ENCODE measurements around the gene C17orf107.

The C17orf107 gene

DNA sequence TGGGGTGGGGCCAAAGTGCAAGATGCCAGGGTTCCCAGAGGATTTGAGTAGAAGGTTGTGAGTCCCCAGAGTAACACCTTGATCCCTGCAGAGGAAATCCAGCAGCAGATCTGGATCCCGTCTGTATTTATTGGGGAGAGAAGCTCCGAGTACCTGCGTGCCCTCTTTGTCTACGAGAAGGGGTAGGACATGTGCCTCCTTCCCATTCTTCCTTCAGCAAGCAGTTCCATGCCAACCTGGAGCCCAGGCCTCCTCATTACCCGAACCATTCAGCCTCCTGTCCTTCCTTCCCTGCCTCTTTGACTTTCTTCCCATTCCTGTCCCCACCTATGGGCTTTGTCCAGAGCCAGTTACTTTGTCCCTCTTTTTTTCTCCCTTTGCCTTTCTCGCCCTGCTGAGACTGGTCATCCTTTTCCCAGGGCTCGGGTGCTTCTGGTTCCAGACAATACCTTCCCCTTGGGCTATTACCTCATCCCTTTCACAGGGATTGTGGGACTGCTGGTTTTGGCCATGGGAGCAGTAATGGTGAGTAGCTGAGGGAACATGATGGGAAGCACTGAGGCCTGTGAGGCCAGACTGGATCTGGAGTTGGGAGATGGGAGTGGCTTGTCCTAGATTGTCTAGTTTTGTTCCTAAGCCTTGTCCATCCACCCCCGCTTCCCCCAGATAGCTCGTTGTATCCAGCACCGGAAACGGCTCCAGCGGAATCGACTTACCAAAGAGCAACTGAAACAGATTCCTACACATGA, 43.6 kb downstream of the C17orf107 start:
- Histone ChIP-seq H3K27ac (peak overlapping the region; percentile 96), H3K27me3 (no peaks in the 10 kb centered on the region), H3K4me3 (ENCODE audit: low read depth in 1 of 2, low read length in 1 of 2) (peak overlapping the region; percentile 99), H3K9me3 (no peaks in the 10 kb centered on the region), H3K36me3 (peaks cover 46% of the 10 kb centered on the region), H3K4me1 (ENCODE audit: control insufficient read depth in 1 of 2, insufficient read depth in 1 of 2, low read depth in 1 of 2, low read length in 1 of 2) (peaks cover 82 to 93% of the 10 kb centered on the region in 2 experiments)
- TF ChIP-seq, protein P1, sequence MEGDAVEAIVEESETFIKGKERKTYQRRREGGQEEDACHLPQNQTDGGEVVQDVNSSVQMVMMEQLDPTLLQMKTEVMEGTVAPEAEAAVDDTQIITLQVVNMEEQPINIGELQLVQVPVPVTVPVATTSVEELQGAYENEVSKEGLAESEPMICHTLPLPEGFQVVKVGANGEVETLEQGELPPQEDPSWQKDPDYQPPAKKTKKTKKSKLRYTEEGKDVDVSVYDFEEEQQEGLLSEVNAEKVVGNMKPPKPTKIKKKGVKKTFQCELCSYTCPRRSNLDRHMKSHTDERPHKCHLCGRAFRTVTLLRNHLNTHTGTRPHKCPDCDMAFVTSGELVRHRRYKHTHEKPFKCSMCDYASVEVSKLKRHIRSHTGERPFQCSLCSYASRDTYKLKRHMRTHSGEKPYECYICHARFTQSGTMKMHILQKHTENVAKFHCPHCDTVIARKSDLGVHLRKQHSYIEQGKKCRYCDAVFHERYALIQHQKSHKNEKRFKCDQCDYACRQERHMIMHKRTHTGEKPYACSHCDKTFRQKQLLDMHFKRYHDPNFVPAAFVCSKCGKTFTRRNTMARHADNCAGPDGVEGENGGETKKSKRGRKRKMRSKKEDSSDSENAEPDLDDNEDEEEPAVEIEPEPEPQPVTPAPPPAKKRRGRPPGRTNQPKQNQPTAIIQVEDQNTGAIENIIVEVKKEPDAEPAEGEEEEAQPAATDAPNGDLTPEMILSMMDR (IDR thresholded peaks at IDR 0.05): no peak

DNA sequence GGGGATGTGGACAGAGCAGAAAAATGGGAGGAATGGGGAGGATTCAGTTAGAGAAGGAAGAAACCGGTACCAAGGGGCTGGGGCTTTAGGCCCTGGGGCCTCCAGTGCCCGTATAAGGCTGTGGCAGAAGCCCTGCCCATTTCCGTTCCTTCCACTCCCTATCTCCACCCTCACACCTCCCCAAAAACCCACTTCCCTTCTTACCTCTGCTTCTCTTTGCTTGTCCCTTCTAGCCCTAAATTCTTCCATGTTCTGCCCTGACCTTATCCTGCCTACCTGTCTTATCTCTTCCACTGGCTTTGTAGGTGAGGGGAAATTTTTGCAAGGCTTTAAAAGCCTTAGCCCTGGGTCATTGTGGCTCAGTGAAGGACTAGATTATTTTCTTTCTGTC, 44.8 kb downstream of the C17orf107 start:
- no peaks in the 10 kb centered on the region for H3K27me3 ChIP-seq
- H3K4me1 ChIP-seq (ENCODE audit: control insufficient read depth in 1 of 2, insufficient read depth in 1 of 2, low read depth in 1 of 2, low read length in 1 of 2): peaks cover 78 to 91% of the 10 kb centered on the region in 2 experiments
- H3K4me3 ChIP-seq (ENCODE audit: low read depth in 1 of 2, low read length in 1 of 2): peak overlapping the region; percentile 99
- no peaks in the 10 kb centered on the region for H3K9me3 ChIP-seq
- peak overlapping the region; percentile 96 for H3K27ac ChIP-seq
- TF ChIP-seq, protein P1 (IDR thresholded peaks at IDR 0.05): no peak
- peaks cover 39% of the 10 kb centered on the region for H3K36me3 ChIP-seq

DNA sequence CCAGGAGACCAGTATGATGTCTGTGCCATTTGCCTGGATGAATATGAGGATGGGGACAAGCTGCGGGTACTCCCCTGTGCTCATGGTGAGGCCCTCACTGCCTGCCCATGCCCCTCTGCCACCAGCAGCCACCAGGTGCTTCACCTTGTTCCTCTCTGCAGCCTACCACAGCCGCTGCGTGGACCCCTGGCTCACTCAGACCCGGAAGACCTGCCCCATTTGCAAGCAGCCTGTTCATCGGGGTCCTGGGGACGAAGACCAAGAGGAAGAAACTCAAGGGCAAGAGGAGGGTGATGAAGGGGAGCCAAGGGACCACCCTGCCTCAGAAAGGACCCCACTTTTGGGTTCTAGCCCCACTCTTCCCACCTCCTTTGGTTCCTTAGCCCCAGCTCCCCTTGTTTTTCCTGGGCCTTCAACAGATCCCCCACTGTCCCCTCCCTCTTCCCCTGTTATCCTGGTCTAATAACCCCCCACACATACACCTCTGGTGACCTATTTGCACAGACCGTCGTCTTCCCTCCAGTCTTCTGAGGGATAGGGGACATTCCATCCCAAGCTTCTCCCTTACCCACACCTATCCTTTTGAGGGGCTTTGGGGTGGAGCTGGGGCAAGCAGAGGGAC, 45.3 kb downstream of the C17orf107 start:
- H3K4me3 ChIP-seq (ENCODE audit: low read depth in 1 of 2, low read length in 1 of 2): peak overlapping the region; percentile 99

DNA sequence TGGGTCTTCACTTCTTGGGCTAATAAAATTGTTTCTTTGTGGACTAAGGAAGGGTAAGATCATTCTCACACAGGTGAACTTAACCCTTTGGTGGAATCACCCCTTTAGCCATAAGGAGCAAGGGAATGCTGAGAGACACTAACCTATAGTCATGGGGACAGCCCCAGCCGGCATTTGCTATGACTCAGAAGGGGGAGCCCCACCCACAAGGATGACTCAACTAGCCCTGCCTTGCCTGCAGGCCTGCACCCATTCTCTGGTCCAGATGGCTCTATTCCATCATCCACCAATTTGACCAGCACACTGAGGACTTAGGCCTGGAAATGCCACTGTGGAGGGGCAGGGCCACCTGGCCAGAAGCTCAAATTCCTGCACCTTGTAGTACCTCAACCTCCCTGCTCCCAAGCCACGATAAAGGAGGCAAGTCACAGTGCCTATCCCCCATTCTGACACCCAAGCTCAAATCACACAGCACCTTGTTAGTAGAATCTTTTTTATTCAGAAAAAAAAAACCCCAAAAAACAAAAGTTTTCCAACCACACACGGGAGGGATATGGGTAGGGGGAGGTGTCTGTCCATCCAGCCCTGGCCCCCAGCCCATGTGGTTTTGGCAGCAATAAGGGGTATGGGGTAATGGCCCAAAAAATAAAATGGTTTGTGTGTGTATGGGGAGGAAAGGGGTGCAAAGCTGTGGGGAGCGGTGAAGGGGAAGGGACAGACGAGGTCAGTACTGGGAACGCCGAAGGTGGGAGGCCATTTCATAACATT, 46.0 kb downstream of the C17orf107 start:
- peaks cover 39% of the 10 kb centered on the region for H3K36me3 ChIP-seq
- peaks cover 78 to 91% of the 10 kb centered on the region in 2 experiments for H3K4me1 ChIP-seq (ENCODE audit: control insufficient read depth in 1 of 2, insufficient read depth in 1 of 2, low read depth in 1 of 2, low read length in 1 of 2)
- H3K9me3 ChIP-seq: no peaks in the 10 kb centered on the region
- TF ChIP-seq, protein P1 (IDR thresholded peaks at IDR 0.05): no peak
- peak overlapping the region; percentile 96 for H3K27ac ChIP-seq
- H3K4me3 ChIP-seq (ENCODE audit: low read depth in 1 of 2, low read length in 1 of 2): peak overlapping the region; percentile 99
- no peaks in the 10 kb centered on the region for H3K27me3 ChIP-seq

More for the DNA sequence above, 45.3 kb downstream of the C17orf107 start:
- no peaks in the 10 kb centered on the region for H3K27me3 ChIP-seq
- H3K27ac ChIP-seq: peak overlapping the region; percentile 96
- no peaks in the 10 kb centered on the region for H3K9me3 ChIP-seq
- peaks cover 39% of the 10 kb centered on the region for H3K36me3 ChIP-seq
- H3K4me1 ChIP-seq (ENCODE audit: control insufficient read depth in 1 of 2, insufficient read depth in 1 of 2, low read depth in 1 of 2, low read length in 1 of 2): peaks cover 74 to 91% of the 10 kb centered on the region in 2 experiments
- TF ChIP-seq, protein P1 (IDR thresholded peaks at IDR 0.05): no peak

DNA sequence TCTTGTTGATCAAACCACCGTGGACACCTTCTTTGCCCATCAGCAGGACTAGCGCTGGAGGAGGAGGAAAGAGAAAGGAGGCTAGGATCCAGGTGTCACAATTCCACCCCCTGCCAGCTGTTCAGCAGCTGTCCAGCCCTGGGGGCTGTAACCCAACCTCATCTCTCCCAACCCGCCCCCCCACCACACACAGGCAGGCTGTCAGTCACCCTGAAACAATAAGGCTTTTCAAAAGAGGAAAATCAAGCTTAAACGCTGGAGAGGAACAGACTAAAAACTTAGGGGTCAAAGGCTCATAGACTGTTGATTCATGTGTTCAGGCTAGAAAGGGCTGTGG, 46.6 kb downstream of the C17orf107 start:
- TF ChIP-seq, protein P1 (IDR thresholded peaks at IDR 0.05): no peak
- H3K4me1 ChIP-seq (ENCODE audit: control insufficient read depth in 1 of 2, insufficient read depth in 1 of 2, low read depth in 1 of 2, low read length in 1 of 2): peaks cover 79 to 91% of the 10 kb centered on the region in 2 experiments
- no peaks in the 10 kb centered on the region for H3K27me3 ChIP-seq
- H3K36me3 ChIP-seq: peaks cover 39% of the 10 kb centered on the region
- H3K9me3 ChIP-seq: no peaks in the 10 kb centered on the region
- peak overlapping the region; percentile 96 for H3K27ac ChIP-seq
- peak overlapping the region; percentile 99 for H3K4me3 ChIP-seq (ENCODE audit: low read depth in 1 of 2, low read length in 1 of 2)
